ENCODE data around the gene MBNL2. TPM values are rescaled to one million over a fixed set of nuclear protein-coding genes. Genes with fewer than 3 reads are reported as not detected.

The MBNL2 gene
- total RNA-seq, 1 donor: 69.8 TPM

DNA sequence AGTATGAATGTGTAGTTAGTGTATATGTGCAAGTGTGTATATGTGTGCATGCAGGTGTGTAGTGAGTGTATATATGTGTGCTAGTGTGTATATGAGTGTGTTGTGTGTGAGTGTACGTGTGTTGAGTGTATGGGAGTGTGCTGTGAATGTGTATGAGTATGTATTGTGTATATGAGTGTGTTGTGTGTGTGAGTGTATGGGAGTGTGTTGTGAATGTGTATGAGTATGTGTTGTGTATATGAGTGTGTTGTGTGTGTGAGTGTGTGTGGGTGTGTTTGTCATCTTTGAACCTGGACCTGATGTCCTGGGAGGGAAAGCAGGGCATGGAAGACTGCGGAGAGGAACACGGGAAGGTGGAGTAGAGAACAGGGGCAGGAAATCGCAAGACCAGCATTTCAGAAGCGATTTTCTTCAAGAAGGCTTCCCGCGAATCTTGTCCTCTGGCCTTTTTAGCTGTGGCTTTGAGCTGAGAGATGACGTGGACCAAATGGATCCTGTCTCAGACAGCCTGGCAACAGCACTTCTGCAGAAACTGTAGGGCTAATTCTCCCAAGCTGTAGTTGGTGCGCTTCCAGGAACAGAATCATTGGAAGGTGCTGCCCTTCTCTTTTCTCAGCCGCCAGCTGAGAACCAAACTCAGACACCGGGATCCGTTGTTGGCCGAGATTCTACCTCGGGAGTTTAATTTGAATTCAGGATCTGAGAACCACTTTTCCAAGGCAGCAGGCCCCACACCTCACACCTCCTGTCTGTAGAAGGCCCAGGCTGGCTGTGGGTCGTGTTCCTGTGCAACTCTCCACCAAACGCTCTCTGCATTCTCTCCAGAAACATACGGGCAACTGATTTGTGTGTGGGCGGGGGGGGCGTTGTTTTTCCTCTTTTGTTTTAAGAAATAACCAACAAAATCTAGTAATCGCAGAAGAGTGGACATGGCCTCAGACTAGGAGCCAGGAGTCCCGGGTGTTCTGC lies 117.2 kb downstream of the MBNL2 start:
- H3K4me2 ChIP-seq (ENCODE audit: insufficient read depth, low read length): no peak overlapping the region
- peaks cover 4% of the 10 kb centered on the region for H4K20me1 ChIP-seq (ENCODE audit: insufficient read depth, low read length)
- H3K4me1 ChIP-seq (ENCODE audit: insufficient read depth, low read length): peaks cover 6% of the 10 kb centered on the region
- no peaks in the 10 kb centered on the region for H3K27me3 ChIP-seq (ENCODE audit: insufficient read depth, low read length)
- peaks cover 5% of the 10 kb centered on the region for H3K79me2 ChIP-seq (ENCODE audit: insufficient read depth, low read length)
- no peak overlapping the region for H2AFZ ChIP-seq (ENCODE audit: low read length)
- H3K36me3 ChIP-seq (ENCODE audit: insufficient read depth, low read length): peaks cover 27% of the 10 kb centered on the region
- peak overlapping the region; percentile 20 for H3K27ac ChIP-seq (ENCODE audit: low read depth, low read length)
- no peak overlapping the region for H3K4me3 ChIP-seq (ENCODE audit: insufficient read depth, low read length)
- TF ChIP-seq, protein P1, sequence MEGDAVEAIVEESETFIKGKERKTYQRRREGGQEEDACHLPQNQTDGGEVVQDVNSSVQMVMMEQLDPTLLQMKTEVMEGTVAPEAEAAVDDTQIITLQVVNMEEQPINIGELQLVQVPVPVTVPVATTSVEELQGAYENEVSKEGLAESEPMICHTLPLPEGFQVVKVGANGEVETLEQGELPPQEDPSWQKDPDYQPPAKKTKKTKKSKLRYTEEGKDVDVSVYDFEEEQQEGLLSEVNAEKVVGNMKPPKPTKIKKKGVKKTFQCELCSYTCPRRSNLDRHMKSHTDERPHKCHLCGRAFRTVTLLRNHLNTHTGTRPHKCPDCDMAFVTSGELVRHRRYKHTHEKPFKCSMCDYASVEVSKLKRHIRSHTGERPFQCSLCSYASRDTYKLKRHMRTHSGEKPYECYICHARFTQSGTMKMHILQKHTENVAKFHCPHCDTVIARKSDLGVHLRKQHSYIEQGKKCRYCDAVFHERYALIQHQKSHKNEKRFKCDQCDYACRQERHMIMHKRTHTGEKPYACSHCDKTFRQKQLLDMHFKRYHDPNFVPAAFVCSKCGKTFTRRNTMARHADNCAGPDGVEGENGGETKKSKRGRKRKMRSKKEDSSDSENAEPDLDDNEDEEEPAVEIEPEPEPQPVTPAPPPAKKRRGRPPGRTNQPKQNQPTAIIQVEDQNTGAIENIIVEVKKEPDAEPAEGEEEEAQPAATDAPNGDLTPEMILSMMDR (IDR thresholded peaks at IDR 0.05; ENCODE audit: extremely low read depth, low read depth, low read length): no peak
- DNase-seq (ENCODE audit: insufficient read length, low spot score, missing footprints): no peak
- no peaks in the 10 kb centered on the region for H3K9me3 ChIP-seq (ENCODE audit: low read depth, low read length)

DNA sequence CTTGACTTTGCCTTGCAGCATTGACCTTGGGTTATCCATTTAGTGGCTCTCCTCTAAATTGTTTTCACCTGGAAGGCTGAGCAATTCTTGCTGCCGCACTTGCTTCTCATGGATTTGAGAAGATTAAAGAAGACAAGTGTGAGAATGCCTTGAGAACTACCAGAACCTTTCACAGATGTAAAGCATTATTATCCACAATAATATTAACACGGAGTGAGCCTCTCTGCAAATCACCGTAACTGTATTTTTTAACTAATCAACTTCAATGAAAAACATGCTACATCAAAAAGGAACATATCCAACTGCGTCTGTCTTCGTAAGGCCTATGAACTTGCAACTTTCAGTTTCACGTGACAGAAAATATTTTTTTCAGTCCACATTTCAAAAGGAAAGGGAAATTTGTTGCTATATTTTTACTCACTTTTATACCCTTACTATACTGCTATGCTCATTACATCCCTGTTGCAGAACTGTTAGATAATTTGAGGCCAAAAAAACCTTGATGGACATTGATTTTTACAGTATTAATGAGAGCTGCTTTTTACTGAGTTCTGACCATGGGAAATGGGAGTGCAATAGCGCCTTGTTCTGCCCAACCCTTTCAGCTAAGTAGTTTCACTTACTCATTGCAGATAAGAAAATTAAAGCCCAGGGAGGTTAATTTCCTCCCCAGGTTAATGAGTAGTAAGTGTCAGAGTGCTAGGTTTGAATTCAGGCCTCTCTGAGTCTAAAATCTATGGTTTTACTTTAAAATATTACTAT lies 118.0 kb downstream of the MBNL2 start:
- peaks cover 7% of the 10 kb centered on the region for H4K20me1 ChIP-seq (ENCODE audit: insufficient read depth, low read length)
- H3K27me3 ChIP-seq (ENCODE audit: insufficient read depth, low read length): no peaks in the 10 kb centered on the region
- H3K4me1 ChIP-seq (ENCODE audit: insufficient read depth, low read length): peaks cover 6% of the 10 kb centered on the region
- H3K36me3 ChIP-seq (ENCODE audit: insufficient read depth, low read length): peaks cover 25% of the 10 kb centered on the region
- peaks cover 5% of the 10 kb centered on the region for H3K79me2 ChIP-seq (ENCODE audit: insufficient read depth, low read length)
- no peaks in the 10 kb centered on the region for H3K9me3 ChIP-seq (ENCODE audit: low read depth, low read length)
- no peak for DNase-seq (ENCODE audit: insufficient read length, low spot score, missing footprints)
- H2AFZ ChIP-seq (ENCODE audit: low read length): no peak overlapping the region
- no peak overlapping the region for H3K4me2 ChIP-seq (ENCODE audit: insufficient read depth, low read length)
- no peak overlapping the region for H3K4me3 ChIP-seq (ENCODE audit: insufficient read depth, low read length)
- TF ChIP-seq, protein P1 (IDR thresholded peaks at IDR 0.05; ENCODE audit: extremely low read depth, low read depth, low read length): no peak
- H3K27ac ChIP-seq (ENCODE audit: low read depth, low read length): no peak overlapping the region

DNA sequence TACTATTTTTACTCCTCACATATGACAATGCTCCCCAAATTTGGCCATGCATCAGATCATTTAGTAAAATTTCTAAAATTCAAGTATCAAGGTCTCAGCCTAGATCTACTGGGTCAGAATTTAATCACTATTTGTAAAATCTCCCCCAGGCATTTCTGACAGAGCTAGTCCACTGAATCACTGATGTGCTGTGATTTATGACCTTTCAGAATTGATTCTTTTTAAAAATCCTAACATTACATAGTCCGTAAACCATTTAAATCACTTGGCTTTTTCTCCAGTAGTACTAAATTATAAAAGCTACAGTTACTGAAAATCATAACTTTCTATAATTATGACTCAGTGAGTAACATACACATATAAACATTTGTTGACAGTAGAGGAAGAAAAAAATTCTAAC lies 119.0 kb downstream of the MBNL2 start:
- Histone ChIP-seq H3K36me3 (ENCODE audit: insufficient read depth, low read length) (peaks cover 22% of the 10 kb centered on the region), H3K4me1 (ENCODE audit: insufficient read depth, low read length) (peaks cover 6% of the 10 kb centered on the region), H4K20me1 (ENCODE audit: insufficient read depth, low read length) (peaks cover 7% of the 10 kb centered on the region), H3K9me3 (ENCODE audit: low read depth, low read length) (no peaks in the 10 kb centered on the region), H3K79me2 (ENCODE audit: insufficient read depth, low read length) (peaks cover 5% of the 10 kb centered on the region), H2AFZ (ENCODE audit: low read length) (no peak overlapping the region), H3K27me3 (ENCODE audit: insufficient read depth, low read length) (no peaks in the 10 kb centered on the region), H3K4me3 (ENCODE audit: insufficient read depth, low read length) (no peak overlapping the region), H3K27ac (ENCODE audit: low read depth, low read length) (no peak overlapping the region), H3K4me2 (ENCODE audit: insufficient read depth, low read length) (no peak overlapping the region)
- TF ChIP-seq, protein P1 (IDR thresholded peaks at IDR 0.05; ENCODE audit: extremely low read depth, low read depth, low read length): no peak
- no peak for DNase-seq (ENCODE audit: insufficient read length, low spot score, missing footprints)

DNA sequence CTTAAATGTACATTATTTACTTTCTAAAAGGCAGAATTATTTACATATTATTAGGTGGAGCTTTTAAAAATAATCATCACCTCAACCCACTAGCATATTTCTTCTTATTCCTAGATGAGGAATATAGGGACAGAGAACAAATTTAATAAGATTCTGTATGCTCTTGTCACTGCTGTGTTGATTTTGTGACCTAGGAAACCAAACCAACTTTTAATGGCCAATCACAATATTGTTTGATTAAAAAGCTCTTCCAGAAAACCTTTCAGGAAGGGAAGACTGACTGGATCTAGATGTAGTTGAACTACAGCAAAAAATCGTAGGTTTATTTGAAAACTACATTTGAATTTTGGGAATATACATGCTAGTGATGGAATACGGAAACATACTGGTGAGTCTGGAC lies 120.0 kb downstream of the MBNL2 start:
- Histone ChIP-seq H3K9me3 (ENCODE audit: low read depth, low read length) (no peaks in the 10 kb centered on the region), H4K20me1 (ENCODE audit: insufficient read depth, low read length) (peaks cover 3% of the 10 kb centered on the region), H3K4me2 (ENCODE audit: insufficient read depth, low read length) (no peak overlapping the region), H3K79me2 (ENCODE audit: insufficient read depth, low read length) (peaks cover 5% of the 10 kb centered on the region), H3K4me1 (ENCODE audit: insufficient read depth, low read length) (peaks cover 6% of the 10 kb centered on the region), H3K27ac (ENCODE audit: low read depth, low read length) (no peak overlapping the region), H3K27me3 (ENCODE audit: insufficient read depth, low read length) (no peaks in the 10 kb centered on the region), H3K4me3 (ENCODE audit: insufficient read depth, low read length) (no peak overlapping the region), H2AFZ (ENCODE audit: low read length) (no peak overlapping the region), H3K36me3 (ENCODE audit: insufficient read depth, low read length) (peaks cover 24% of the 10 kb centered on the region)
- TF ChIP-seq, protein P1 (IDR thresholded peaks at IDR 0.05; ENCODE audit: extremely low read depth, low read depth, low read length): no peak
- no peak for DNase-seq (ENCODE audit: insufficient read length, low spot score, missing footprints)

Data from osteoblast (primary cell).